Measurements from ENCODE around the gene ELL2. TPM values are rescaled to one million over a fixed set of nuclear protein-coding genes. Genes with fewer than 3 reads are reported as not detected.

Gene ELL2
- total and polyA plus RNA-seq, 9 of the 15 experiments (the other 6 are each of a cell fraction or from before 2014, with no cell fraction given): 4.3 to 18.3 (median 14.5) TPM

- Histone ChIP-seq H3K9me3 (replicated peaks; ENCODE audit: control insufficient read depth, insufficient read depth, low read depth, low read length) (no peaks in the 10 kb centered on the region), H3K9ac (ENCODE audit: insufficient read depth in 1 of 2, low read depth in 2 of 2, low read length in 2 of 2) (no peak overlapping the region), H3K79me2 (ENCODE audit: control insufficient read depth, insufficient read depth, low read length) (no peaks in the 10 kb centered on the region), H4K20me1 (replicated peaks; ENCODE audit: control insufficient read depth, insufficient read depth, low read length) (no peaks in the 10 kb centered on the region), H3K27me3 (ENCODE audit: control insufficient read depth in 2 of 2, insufficient read depth in 2 of 2, low read length in 2 of 2) (no peaks in the 10 kb centered on the region), H3K4me3 (no peak overlapping the region), H2AFZ (ENCODE audit: low read depth, low read length) (no peak overlapping the region), H3K4me2 (ENCODE audit: insufficient read depth, low read length) (no peak overlapping the region), H3K27ac (ENCODE audit: extremely low read depth, low read depth, low read length) (no peak overlapping the region), H3K9me1 (ENCODE audit: control insufficient read depth, insufficient read depth, low read length) (no peaks in the 10 kb centered on the region), H3K36me3 (ENCODE audit: control insufficient read depth, insufficient read depth, low read length) (no peaks in the 10 kb centered on the region), H3K4me1 (replicated peaks in 1 of 2; ENCODE audit: control insufficient read depth in 2 of 2, insufficient read depth in 2 of 2, low read length in 2 of 2) (peaks cover 0 to 18% of the 10 kb centered on the region in 2 experiments; a peak in 3 of 5 replicates)
- DNase-seq (ENCODE audit: extremely low read depth in 1 of 4, low spot score in 3 of 4) (no peak), FAIRE-seq (no peak), ATAC-seq (no peak)
- CTCF ChIA-PET (ENCODE audit: low intra/inter-chr PET ratio): no interaction called here
- intact Hi-C loops (cut with micrococcal nuclease): no loop called here
- TF ChIP-seq RBM25 (IDR thresholded peaks at IDR 0.05; ENCODE audit: low read depth, low read length, severe bottlenecking) (peak; percentile 80), ZFP36 (IDR thresholded peaks at IDR 0.05; ENCODE audit: low read depth, low read length, partially characterized antibody) (peak; percentile 50), CBX3 (IDR thresholded peaks at IDR 0.05; ENCODE audit: borderline replicate concordance in 1 of 2, low read length in 2 of 2) (peak in 1 of 2 experiments; percentile 42; a peak in 1 of 3 replicates), SMARCB1 (IDR thresholded peaks at IDR 0.05; ENCODE audit: insufficient read length, low read depth) (no peak)
- in situ Hi-C loops (cut with MboI): no loop called here
- no TSS peak for BruUV-seq (replicated peaks)
- POLR2A ChIA-PET: interaction anchor here (4.2 to 4.5 kb wide), 2 partner anchors 9 to 13 kb away, joined by 16 to 23 read pairs; partner anchors contain the start of gene ELL2
These were observed 10.5 kb upstream of the ELL2 start for GRCh38 chr5:95972196-95972595.

GRCh38 chr5:95970359-95970704, 8.7 kb upstream of the ELL2 start:
- H2AFZ ChIP-seq (ENCODE audit: low read depth, low read length): no peak overlapping the region
- no peaks in the 10 kb centered on the region for H3K9me1 ChIP-seq (ENCODE audit: control insufficient read depth, insufficient read depth, low read length)
- no peaks in the 10 kb centered on the region for H4K20me1 ChIP-seq (replicated peaks; ENCODE audit: control insufficient read depth, insufficient read depth, low read length)
- H3K4me2 ChIP-seq (ENCODE audit: insufficient read depth, low read length): no peak overlapping the region
- no peak overlapping the region for H3K9ac ChIP-seq (ENCODE audit: insufficient read depth in 1 of 2, low read depth in 2 of 2, low read length in 2 of 2)
- H3K9me3 ChIP-seq (replicated peaks; ENCODE audit: control insufficient read depth, insufficient read depth, low read depth, low read length): no peaks in the 10 kb centered on the region
- ATAC-seq (no peak), FAIRE-seq (no peak), DNase-seq (ENCODE audit: extremely low read depth in 1 of 4, low spot score in 3 of 4) (no peak)
- ChIA-PET POLR2A (interaction anchor here (4.5 kb wide), 1 partner anchor 7 kb away, joined by 23 read pairs; the partner anchor contains the start of gene ELL2), CTCF (ENCODE audit: low intra/inter-chr PET ratio) (no interaction called here)
- TF ChIP-seq ZNF316 (IDR thresholded peaks at IDR 0.05): peak; percentile 51; the same call in 1 of the 2 replicates
- TF ChIP-seq PHB2 (IDR thresholded peaks at IDR 0.05; ENCODE audit: low read depth): no peak
- no peak for TF ChIP-seq MAZ (CRISPR knock-in tag; conservative IDR thresholded peaks at IDR 0.05 in 1 of 2, IDR thresholded peaks at IDR 0.05 in 1 of 2)
- TF ChIP-seq ZC3H11A (IDR thresholded peaks at IDR 0.05; ENCODE audit: low read depth, low read length): no peak
- TF ChIP-seq HIVEP1 (CRISPR knock-in tag; IDR thresholded peaks at IDR 0.05): no peak
- no peak for TF ChIP-seq FOSL1 (tag; conservative IDR thresholded peaks at IDR 0.05)
- no peak for TF ChIP-seq COPS2 (conservative IDR thresholded peaks at IDR 0.05)
- TF ChIP-seq KHSRP (IDR thresholded peaks at IDR 0.05): no peak
- TF ChIP-seq TSC22D4 (tag; IDR thresholded peaks at IDR 0.05): no peak
- in situ Hi-C loops (cut with MboI): no loop called here
- H3K4me1 ChIP-seq (replicated peaks in 1 of 2; ENCODE audit: control insufficient read depth in 2 of 2, insufficient read depth in 2 of 2, low read length in 2 of 2): peaks cover 0 to 18% of the 10 kb centered on the region in 2 experiments; a peak in 3 of 5 replicates
- H3K79me2 ChIP-seq (ENCODE audit: control insufficient read depth, insufficient read depth, low read length): no peaks in the 10 kb centered on the region
- H3K4me3 ChIP-seq: no peak overlapping the region
- no peaks in the 10 kb centered on the region for H3K27me3 ChIP-seq (ENCODE audit: control insufficient read depth in 2 of 2, insufficient read depth in 2 of 2, low read length in 2 of 2)
- 43% methylated on average over 1 of the region's 1 CpG for WGBS (ENCODE audit: insufficient coverage, low coverage, missing lambda C conversion rate)
- H3K27ac ChIP-seq (ENCODE audit: extremely low read depth, low read depth, low read length): no peak overlapping the region
- no peaks in the 10 kb centered on the region for H3K36me3 ChIP-seq (ENCODE audit: control insufficient read depth, insufficient read depth, low read length)
- BruUV-seq (replicated peaks): no TSS peak
- intact Hi-C loops (cut with micrococcal nuclease): no loop called here

Measured in K562 (cell line).